Erythroblast (primary cell): Measurements from ENCODE around the gene PRDM15.

Experiments used
- GATA1 ChIP-seq: IDR thresholded peaks from 2 replicates; pipeline ENCODE4 v1.6.1; 2011; ENCODE audit warnings: low read depth, mild to moderate bottlenecking, control low read depth, low read length, moderate library complexity
- POLR2A ChIP-seq: IDR thresholded peaks from 2 replicates; pipeline ENCODE4 v1.6.1; 2011; ENCODE audit warnings: mild to moderate bottlenecking, low read length

- TF ChIP-seq GATA1: no peak
- TF ChIP-seq POLR2A: no peak
Measured at GRCh38 chr21:41869771-41870170, 9.4 kb downstream of the PRDM15 start.
